K562 (cell line): ENCODE measurements around the gene KRT26. TPM values are rescaled to one million over a fixed set of nuclear protein-coding genes. Genes with fewer than 3 reads are reported as not detected.
A peak's percentile ranks its signal among the peaks of the same experiment; 100 is the strongest.

ENCODE experiments used
- CCNT2 ChIP-seq: IDR thresholded peaks from 2 replicates; pipeline ENCODE4 v1.6.1; 2011; ENCODE audit warnings: borderline replicate concordance, low read depth, mild to moderate bottlenecking, moderate library complexity, mixed read lengths, low read length; ENCODE audit not compliant: insufficient read length; ENCODE audit errors: extremely low read depth
- CXXC5 ChIP-seq: fragments of 250-450 bp; sonication (Bioruptor Pico); IDR thresholded peaks from 2 replicates; pipeline ENCODE4 v1.8.0; 2022; ENCODE audit warnings: inconsistent platforms, mild to moderate bottlenecking, moderate library complexity
- DACH1 ChIP-seq: fragments of 450-650 bp; IDR thresholded peaks from 2 replicates; pipeline ENCODE4 v1.6.1; 2018; ENCODE audit not compliant: partially characterized antibody
- L3MBTL2 ChIP-seq: fragments of 450-650 bp; IDR thresholded peaks from 2 replicates; pipeline ENCODE4 v1.6.1; 2016; ENCODE audit warnings: mild to moderate bottlenecking, moderate library complexity
- NR3C1 ChIP-seq: sonication (generic); formaldehyde crosslinking; IDR thresholded peaks from 2 replicates; pipeline ENCODE4 v1.8.1; 2022; ENCODE audit warnings: missing genetic modification reagents
- RCOR1 ChIP-seq, 2 experiments: IDR thresholded peaks; 2 replicates each; pipeline ENCODE4 v1.6.1; 2012; ENCODE audit warnings: low read depth in 2 of 2, low read length in 2 of 2, borderline replicate concordance in 1 of 2, improper control_type of control experiment in 1 of 2
- SMC3 ChIP-seq: conservative IDR thresholded peaks from 2 replicates; pipeline ENCODE4 v1.6.1; 2011; ENCODE audit warnings: low read depth, low read length, improper control_type of control experiment; ENCODE audit not compliant: insufficient read depth
- STAG1 ChIP-seq: sonication (generic); formaldehyde crosslinking; IDR thresholded peaks from 2 replicates; pipeline ENCODE4 v1.5.0; 2020; ENCODE audit warnings: missing genetic modification reagents, borderline replicate concordance
- TEAD4 ChIP-seq, 2 experiments: sonication (generic) in 1 of 2; formaldehyde crosslinking in 1 of 2; IDR thresholded peaks; 2 replicates each; pipeline versions ENCODE4 v1.6.1 to v1.8.0; 2012 to 2022; ENCODE audit warnings: borderline replicate concordance in 1 of 2, inconsistent platforms in 1 of 2, low read length in 1 of 2, mild to moderate bottlenecking in 1 of 2, missing genetic modification reagents in 1 of 2
- XRCC5 ChIP-seq: fragments of 200-400 bp; formaldehyde crosslinking; IDR thresholded peaks from 2 replicates; pipeline ENCODE4 v1.6.1; 2017; ENCODE audit warnings: low read depth, mild to moderate bottlenecking, low read length
- ZNF232 ChIP-seq: sonication (generic); formaldehyde crosslinking; IDR thresholded peaks from 2 replicates; pipeline ENCODE4 v1.8.0; 2022; ENCODE audit warnings: mild to moderate bottlenecking, missing genetic modification reagents
- ZNF24 ChIP-seq: fragments of 450-650 bp; IDR thresholded peaks from 2 replicates; pipeline ENCODE4 v1.6.1; 2016
- ZNF316 ChIP-seq: fragments of 450-650 bp; IDR thresholded peaks from 2 replicates; pipeline ENCODE4 v1.6.1; 2016
- ZNF57 ChIP-seq: fragments of 450-650 bp; formaldehyde crosslinking; IDR thresholded peaks from 2 replicates; pipeline ENCODE4 v1.4.0; 2020; ENCODE audit warnings: mild to moderate bottlenecking, moderate library complexity
- polyA plus RNA-seq, 8 experiments: library from polyadenylated mRNA; depleted of rRNA in 4 of 8; stranded (reverse) in 5 of 8; unstranded in 3 of 8; fragments of >200 nt; fragmentation: Nextera tagmentation in 2 of 8; fragmentation: Illumina TruSeq in 1 of 8; extraction: Ambion mirVana in 2 of 8; extraction: Trizol in 1 of 8; gene quantifications; 2 replicates each; pipeline versions ENCODE4 v1.2.1 to v1.2.3, GENCODE V29; 2011 to 2014; ENCODE audit warnings: inconsistent platforms in 1 of 8, missing spikeins in 1 of 8
- total RNA-seq, 7 experiments: library from RNA; depleted of rRNA in 6 of 7; stranded (reverse); fragments of >200 nt in 6 of 7; fragmentation: Illumina TruSeq in 2 of 7; extraction: Trizol in 2 of 7; gene quantifications; 2 replicates each; pipeline versions ENCODE4 v1.2.1 to v1.2.3, GENCODE V29; 2011 to 2021; ENCODE audit warnings: low replicate concordance in 1 of 7
- TF ChIP-seq, protein P1 (sequence below): sonication (generic); formaldehyde crosslinking; IDR thresholded peaks from 2 replicates; pipeline ENCODE4 v1.8.1; 2023; ENCODE audit warnings: mild to moderate bottlenecking, missing genetic modification reagents
- TF ChIP-seq, protein P2 (sequence below): fragments of 450-650 bp; formaldehyde crosslinking; IDR thresholded peaks from 2 replicates; pipeline ENCODE4 v1.4.0; 2020; ENCODE audit warnings: mild to moderate bottlenecking, moderate library complexity
- TF ChIP-seq, protein P3 (sequence below): fragments of 450-650 bp; IDR thresholded peaks from 2 replicates; pipeline ENCODE4 v1.6.1; 2016; ENCODE audit warnings: antibody characterized with exemption
- TF ChIP-seq, protein P4 (sequence below), 2 experiments: fragments of 450-650 bp; conservative IDR thresholded peaks; 2 replicates each; pipeline ENCODE4 v1.6.1; 2017; ENCODE audit warnings: mild to moderate bottlenecking in 2 of 2, moderate library complexity in 2 of 2
- TF ChIP-seq, protein P5 (sequence below), 3 experiments: IDR thresholded peaks in 2 of 3; conservative IDR thresholded peaks in 1 of 3; 2 replicates each; pipeline ENCODE4 v1.5.1; 2011 to 2012; ENCODE audit warnings: low read length in 3 of 3, mild to moderate bottlenecking in 3 of 3, control low read depth in 2 of 3, improper control_type of control experiment in 1 of 3, inconsistent platforms in 1 of 3, low read depth in 1 of 3, mixed read lengths in 1 of 3, moderate library complexity in 1 of 3; ENCODE audit not compliant: insufficient read depth in 2 of 3
- TF ChIP-seq, protein P6 (sequence below): fragments of 250-450 bp; sonication (Bioruptor Pico); IDR thresholded peaks from 2 replicates; pipeline ENCODE4 v1.9.0; 2021; ENCODE audit warnings: mild to moderate bottlenecking

The KRT26 gene
- total and polyA plus RNA-seq, 9 of the 15 experiments (the other 6 are each of a cell fraction or from before 2014, with no cell fraction given), result not detected

DNA sequence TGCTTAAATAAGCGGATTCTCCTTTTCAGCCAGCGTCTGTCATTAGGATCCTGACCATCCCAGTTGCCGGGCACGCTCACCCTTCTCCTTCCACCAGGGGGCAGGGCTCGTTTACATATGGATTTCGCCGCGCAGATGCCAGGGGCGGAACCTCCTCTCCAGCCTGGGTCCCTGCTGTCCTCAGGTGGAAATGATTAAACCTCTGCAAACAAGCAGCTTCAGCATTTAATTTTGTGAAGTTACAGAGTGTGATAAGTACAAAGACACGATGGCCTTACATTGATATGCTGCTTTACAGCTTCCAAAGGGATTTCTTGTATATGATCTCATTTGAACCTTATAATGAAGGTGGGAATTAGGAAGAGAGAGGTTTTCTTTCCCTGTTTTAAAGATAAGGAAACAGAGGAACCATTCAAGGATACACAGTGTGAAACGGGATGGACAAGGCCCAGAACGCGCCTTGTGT is 31.6 kb upstream of the KRT26 start (continued):
- TF ChIP-seq SMC3 (peak; percentile 95), XRCC5 (peak; percentile 79; the same call in 1 of the 2 replicates), CCNT2 (no peak), CXXC5 (peak; percentile 49), STAG1 (CRISPR knock-in tag) (peak; percentile 76; the same call in 1 of the 2 replicates), ZNF24 (peak; percentile 37), ZNF232 (CRISPR knock-in tag) (no peak), DACH1 (no peak), L3MBTL2 (no peak), RCOR1 (IDR thresholded peaks at IDR 0.05; ENCODE audit: borderline replicate concordance in 1 of 2, low read depth in 2 of 2, low read length in 2 of 2) (peak in 1 of 2 experiments; percentile 42; a peak in 2 of 4 replicates), NR3C1 (no peak), ZNF316 (peak; percentile 66; the same call in 1 of the 2 replicates), ZNF57 (CRISPR knock-in tag) (no peak), TEAD4 (IDR thresholded peaks at IDR 0.05; ENCODE audit: low read length) (peak; percentile 34; the same call in 1 of the 2 replicates), TEAD4 (CRISPR knock-in tag; IDR thresholded peaks at IDR 0.05; ENCODE audit: borderline replicate concordance) (no peak)
- TF ChIP-seq, protein P1, sequence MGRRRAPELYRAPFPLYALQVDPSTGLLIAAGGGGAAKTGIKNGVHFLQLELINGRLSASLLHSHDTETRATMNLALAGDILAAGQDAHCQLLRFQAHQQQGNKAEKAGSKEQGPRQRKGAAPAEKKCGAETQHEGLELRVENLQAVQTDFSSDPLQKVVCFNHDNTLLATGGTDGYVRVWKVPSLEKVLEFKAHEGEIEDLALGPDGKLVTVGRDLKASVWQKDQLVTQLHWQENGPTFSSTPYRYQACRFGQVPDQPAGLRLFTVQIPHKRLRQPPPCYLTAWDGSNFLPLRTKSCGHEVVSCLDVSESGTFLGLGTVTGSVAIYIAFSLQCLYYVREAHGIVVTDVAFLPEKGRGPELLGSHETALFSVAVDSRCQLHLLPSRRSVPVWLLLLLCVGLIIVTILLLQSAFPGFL (CRISPR knock-in tag), result peak; percentile 24; the same call in 1 of the 2 replicates
- TF ChIP-seq, protein P2, sequence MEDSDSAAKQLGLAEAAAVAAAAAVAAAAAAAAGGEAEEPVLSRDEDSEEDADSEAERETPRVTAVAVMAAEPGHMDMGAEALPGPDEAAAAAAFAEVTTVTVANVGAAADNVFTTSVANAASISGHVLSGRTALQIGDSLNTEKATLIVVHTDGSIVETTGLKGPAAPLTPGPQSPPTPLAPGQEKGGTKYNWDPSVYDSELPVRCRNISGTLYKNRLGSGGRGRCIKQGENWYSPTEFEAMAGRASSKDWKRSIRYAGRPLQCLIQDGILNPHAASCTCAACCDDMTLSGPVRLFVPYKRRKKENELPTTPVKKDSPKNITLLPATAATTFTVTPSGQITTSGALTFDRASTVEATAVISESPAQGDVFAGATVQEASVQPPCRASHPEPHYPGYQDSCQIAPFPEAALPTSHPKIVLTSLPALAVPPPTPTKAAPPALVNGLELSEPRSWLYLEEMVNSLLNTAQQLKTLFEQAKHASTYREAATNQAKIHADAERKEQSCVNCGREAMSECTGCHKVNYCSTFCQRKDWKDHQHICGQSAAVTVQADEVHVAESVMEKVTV (CRISPR knock-in tag), result peak; percentile 82
- TF ChIP-seq, protein P3, sequence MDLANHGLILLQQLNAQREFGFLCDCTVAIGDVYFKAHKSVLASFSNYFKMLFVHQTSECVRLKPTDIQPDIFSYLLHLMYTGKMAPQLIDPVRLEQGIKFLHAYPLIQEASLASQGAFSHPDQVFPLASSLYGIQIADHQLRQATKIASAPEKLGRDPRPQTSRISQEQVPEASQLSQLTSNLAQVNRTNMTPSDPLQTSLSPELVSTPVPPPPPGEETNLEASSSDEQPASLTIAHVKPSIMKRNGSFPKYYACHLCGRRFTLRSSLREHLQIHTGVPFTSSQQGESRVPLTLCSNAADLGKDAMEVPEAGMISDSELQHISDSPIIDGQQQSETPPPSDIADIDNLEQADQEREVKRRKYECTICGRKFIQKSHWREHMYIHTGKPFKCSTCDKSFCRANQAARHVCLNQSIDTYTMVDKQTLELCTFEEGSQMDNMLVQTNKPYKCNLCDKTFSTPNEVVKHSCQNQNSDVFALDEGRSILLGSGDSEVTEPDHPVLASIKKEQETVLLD, result no peak
- TF ChIP-seq, protein P4, sequence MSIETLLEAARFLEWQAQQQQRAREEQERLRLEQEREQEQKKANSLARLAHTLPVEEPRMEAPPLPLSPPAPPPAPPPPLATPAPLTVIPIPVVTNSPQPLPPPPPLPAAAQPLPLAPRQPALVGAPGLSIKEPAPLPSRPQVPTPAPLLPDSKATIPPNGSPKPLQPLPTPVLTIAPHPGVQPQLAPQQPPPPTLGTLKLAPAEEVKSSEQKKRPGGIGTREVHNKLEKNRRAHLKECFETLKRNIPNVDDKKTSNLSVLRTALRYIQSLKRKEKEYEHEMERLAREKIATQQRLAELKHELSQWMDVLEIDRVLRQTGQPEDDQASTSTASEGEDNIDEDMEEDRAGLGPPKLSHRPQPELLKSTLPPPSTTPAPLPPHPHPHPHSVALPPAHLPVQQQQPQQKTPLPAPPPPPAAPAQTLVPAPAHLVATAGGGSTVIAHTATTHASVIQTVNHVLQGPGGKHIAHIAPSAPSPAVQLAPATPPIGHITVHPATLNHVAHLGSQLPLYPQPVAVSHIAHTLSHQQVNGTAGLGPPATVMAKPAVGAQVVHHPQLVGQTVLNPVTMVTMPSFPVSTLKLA (conservative IDR thresholded peaks at IDR 0.05), result 0 out of 4 replicates have a peak, but pooled peaks of 1 of the 2 experiments have one; percentile 19
- TF ChIP-seq, protein P5, sequence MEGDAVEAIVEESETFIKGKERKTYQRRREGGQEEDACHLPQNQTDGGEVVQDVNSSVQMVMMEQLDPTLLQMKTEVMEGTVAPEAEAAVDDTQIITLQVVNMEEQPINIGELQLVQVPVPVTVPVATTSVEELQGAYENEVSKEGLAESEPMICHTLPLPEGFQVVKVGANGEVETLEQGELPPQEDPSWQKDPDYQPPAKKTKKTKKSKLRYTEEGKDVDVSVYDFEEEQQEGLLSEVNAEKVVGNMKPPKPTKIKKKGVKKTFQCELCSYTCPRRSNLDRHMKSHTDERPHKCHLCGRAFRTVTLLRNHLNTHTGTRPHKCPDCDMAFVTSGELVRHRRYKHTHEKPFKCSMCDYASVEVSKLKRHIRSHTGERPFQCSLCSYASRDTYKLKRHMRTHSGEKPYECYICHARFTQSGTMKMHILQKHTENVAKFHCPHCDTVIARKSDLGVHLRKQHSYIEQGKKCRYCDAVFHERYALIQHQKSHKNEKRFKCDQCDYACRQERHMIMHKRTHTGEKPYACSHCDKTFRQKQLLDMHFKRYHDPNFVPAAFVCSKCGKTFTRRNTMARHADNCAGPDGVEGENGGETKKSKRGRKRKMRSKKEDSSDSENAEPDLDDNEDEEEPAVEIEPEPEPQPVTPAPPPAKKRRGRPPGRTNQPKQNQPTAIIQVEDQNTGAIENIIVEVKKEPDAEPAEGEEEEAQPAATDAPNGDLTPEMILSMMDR (IDR thresholded peaks at IDR 0.05 in 2 of 3, conservative IDR thresholded peaks at IDR 0.05 in 1 of 3; ENCODE audit: insufficient read depth in 2 of 3, low read depth in 1 of 3, low read length in 3 of 3), result peak; percentile 90 to 93 (median 93)
- TF ChIP-seq, protein P6, sequence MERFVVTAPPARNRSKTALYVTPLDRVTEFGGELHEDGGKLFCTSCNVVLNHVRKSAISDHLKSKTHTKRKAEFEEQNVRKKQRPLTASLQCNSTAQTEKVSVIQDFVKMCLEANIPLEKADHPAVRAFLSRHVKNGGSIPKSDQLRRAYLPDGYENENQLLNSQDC (CRISPR knock-in tag), result no peak
